Endothelial cell of umbilical vein (primary cell): ENCODE results near the gene IQGAP2.

Source experiments
- CTCF ChIP-seq, 2 donors: IDR thresholded peaks; 1 replicate in 1 of 2; 2 replicates in 1 of 2; pipeline ENCODE4 v1.5.1; 2011; ENCODE audit warnings: low read length in 2 of 2, mild to moderate bottlenecking in 2 of 2, moderate library complexity in 2 of 2, control low read depth in 1 of 2, inconsistent platforms in 1 of 2, low read depth in 1 of 2; ENCODE audit not compliant: insufficient read depth in 1 of 2; ENCODE audit errors: extremely low read depth in 1 of 2
- EZH2 ChIP-seq: IDR thresholded peaks from 2 replicates; pipeline ENCODE4 v1.6.1; 2012; ENCODE audit warnings: borderline replicate concordance, low read depth, mild to moderate bottlenecking, moderate library complexity, low read length, inconsistent platforms; ENCODE audit not compliant: severe bottlenecking
- FOS ChIP-seq: IDR thresholded peaks from 2 replicates; pipeline ENCODE4 v1.6.1; 2011; ENCODE audit warnings: mild to moderate bottlenecking, low read length, moderate library complexity, borderline replicate concordance; ENCODE audit not compliant: insufficient read depth
- GATA2 ChIP-seq: IDR thresholded peaks from 2 replicates; pipeline ENCODE4 v1.7.0; 2011; ENCODE audit warnings: low read depth, mild to moderate bottlenecking, moderate library complexity, mixed read lengths, low read length; ENCODE audit not compliant: insufficient read length, insufficient read depth
- JUN ChIP-seq: IDR thresholded peaks from 2 replicates; pipeline ENCODE4 v1.6.1; 2011; ENCODE audit warnings: borderline replicate concordance, low read depth; ENCODE audit not compliant: insufficient read length, insufficient read depth
- MAX ChIP-seq: IDR thresholded peaks from 2 replicates; pipeline ENCODE4 v1.6.1; 2011; ENCODE audit not compliant: insufficient read depth, insufficient read length
- MYC ChIP-seq: IDR thresholded peaks from one replicate; pipeline ENCODE4 v1.6.1; 2011; ENCODE audit warnings: mild to moderate bottlenecking, low read depth, low read length
- POLR2A ChIP-seq: IDR thresholded peaks from 2 replicates; pipeline ENCODE4 v1.6.1; 2012; ENCODE audit warnings: low read depth, mild to moderate bottlenecking, control low read depth, low read length
- POLR2AphosphoS5 ChIP-seq: IDR thresholded peaks from 2 replicates; pipeline ENCODE4 v1.6.1; 2012; ENCODE audit warnings: low read depth, mild to moderate bottlenecking, control low read depth, low read length, moderate library complexity; ENCODE audit not compliant: insufficient read depth

- peak; percentile 66 to 82 for TF ChIP-seq CTCF (IDR thresholded peaks at IDR 0.05; ENCODE audit: extremely low read depth in 1 of 2, insufficient read depth in 1 of 2, low read depth in 1 of 2, low read length in 2 of 2)
- TF ChIP-seq JUN, result no peak
- no peak for TF ChIP-seq POLR2AphosphoS5
- no peak for TF ChIP-seq POLR2A
- TF ChIP-seq FOS, result no peak
- TF ChIP-seq MYC, result no peak
- TF ChIP-seq MAX, result no peak
- TF ChIP-seq EZH2, result no peak
- no peak for TF ChIP-seq GATA2
Observed at GRCh38 chr5:76402886-76403765, at the start of gene IQGAP2.
